ENCODE measurements around the gene ACOX1. TPM values are rescaled to one million over a fixed set of nuclear protein-coding genes. Genes with fewer than 3 reads are reported as not detected.
"Not testable (repeated sequence)": the region's sequence is repeated elsewhere in the genome, so short reads cannot be mapped to it uniquely, and the experiment has no call there.

The ACOX1 gene
- total and polyA plus RNA-seq, 12 donors = 11.1 to 105 (median 92.1) TPM

GRCh38 chr17:75970626-75971025 lies 8.3 kb downstream of the ACOX1 start:
- Histone ChIP-seq H3K27me3 (no peaks in the 10 kb centered on the region), H3K9me3 (no peaks in the 10 kb centered on the region), H3K4me3 (no peak overlapping the region), H3K4me1 (peaks cover 0 to 35% (median 20%) of the 10 kb centered on the region in 9 donors), H3K27ac (peak overlapping the region in 4 of 10 donors; percentile 25 to 86 (median 57)), H3K36me3 (peaks cover 0 to 75% (median 24%) of the 10 kb centered on the region in 9 donors)
- ATAC-seq (no peak), DNase-seq (no peak)
- 89 to 90% methylated on average over 7 of the region's 7 CpGs for WGBS, 2 donors
- intact Hi-C loops (cut with DNase I) = no loop called here
- no peak for TF ChIP-seq CTCF (IDR thresholded peaks at IDR 0.05)

- Histone ChIP-seq H3K9me3 (no peaks in the 10 kb centered on the region), H3K4me3 (no peak overlapping the region), H3K27ac (peak overlapping the region in 4 of 10 donors; percentile 25 to 86 (median 57)), H3K36me3 (peaks cover 0 to 75% (median 24%) of the 10 kb centered on the region in 9 donors), H3K4me1 (peaks cover 0 to 30% (median 14%) of the 10 kb centered on the region in 9 donors), H3K27me3 (no peaks in the 10 kb centered on the region)
- ATAC-seq (peak in 3 of 8 donors; percentile 27 to 44 (median 44)), DNase-seq (no peak)
- intact Hi-C loops (cut with DNase I) = no loop called here
- 58 to 72% methylated on average over 4 of the region's 4 CpGs for WGBS, 2 donors
- no peak for TF ChIP-seq CTCF (IDR thresholded peaks at IDR 0.05)
Observed at GRCh38 chr17:75970011-75970523, 8.9 kb downstream of the ACOX1 start.

DNA sequence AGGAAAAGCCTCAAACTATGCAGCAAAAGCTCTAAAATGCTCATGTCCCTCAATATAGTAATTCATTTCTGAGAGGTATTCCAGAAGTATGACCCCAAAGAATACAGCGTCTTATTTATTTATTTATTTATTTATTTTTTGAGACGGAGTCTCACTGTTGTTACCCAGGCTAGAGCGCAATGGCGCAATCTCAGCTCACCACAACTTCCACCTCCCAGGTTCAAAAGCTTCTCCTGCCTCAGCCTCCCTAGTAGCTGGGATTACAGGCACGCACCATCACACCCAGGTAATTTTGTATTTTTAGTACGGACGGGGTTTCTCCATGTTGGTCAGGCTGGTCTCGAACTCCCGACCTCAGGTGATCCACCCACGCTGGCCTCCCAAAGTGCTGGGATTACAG lies 9.9 kb downstream of the ACOX1 start:
- intact Hi-C loops (cut with DNase I) = not testable (repeated sequence)
- 88 to 97% methylated on average over 10 of the region's 10 CpGs for WGBS, 2 donors

GRCh38 chr17:75965468-75965867 lies 13.5 kb downstream of the ACOX1 start:
- Histone ChIP-seq H3K4me1 (peaks cover 0 to 29% (median 16%) of the 10 kb centered on the region in 9 donors), H3K9me3 (no peaks in the 10 kb centered on the region), H3K27me3 (no peaks in the 10 kb centered on the region), H3K27ac (no peak overlapping the region), H3K36me3 (peaks cover 0 to 58% (median 13%) of the 10 kb centered on the region in 9 donors), H3K4me3 (no peak overlapping the region)
- no peak for TF ChIP-seq CTCF (IDR thresholded peaks at IDR 0.05)
- DNase-seq (no peak), ATAC-seq (no peak)
- WGBS, 2 donors = 94 to 95% methylated on average over 6 of the region's 6 CpGs
- intact Hi-C loops (cut with DNase I) = no loop called here

More for the DNA sequence above, 9.9 kb downstream of the ACOX1 start:
- not testable (repeated sequence) for ATAC-seq, H3K9me3 ChIP-seq, H3K27me3 ChIP-seq, H3K4me3 ChIP-seq, DNase-seq
- Histone ChIP-seq H3K27ac (peak overlapping the region in 2 of 10 donors; percentile 60 to 86), H3K4me1 (peaks cover 0 to 31% (median 16%) of the 10 kb centered on the region in 9 donors), H3K36me3 (peaks cover 0 to 76% (median 20%) of the 10 kb centered on the region in 9 donors)

- Histone ChIP-seq H3K9me3 (no peaks in the 10 kb centered on the region), H3K27ac (no peak overlapping the region), H3K27me3 (no peaks in the 10 kb centered on the region), H3K4me3 (no peak overlapping the region), H3K4me1 (peaks cover 0 to 33% (median 22%) of the 10 kb centered on the region in 9 donors), H3K36me3 (peaks cover 0 to 66% (median 16%) of the 10 kb centered on the region in 9 donors)
- intact Hi-C loops (cut with DNase I) = no loop called here
- no peak for TF ChIP-seq CTCF (IDR thresholded peaks at IDR 0.05)
- WGBS, 2 donors = 95 to 97% methylated on average over 11 of the region's 11 CpGs
- ATAC-seq (peak in 2 of 8 donors; percentile 33 to 37), DNase-seq (no peak)
Observed at GRCh38 chr17:75959839-75960511, 19.0 kb downstream of the ACOX1 start.
